WTC11 (cell line): ENCODE data around the gene GZF1. TPM values are rescaled to one million over a fixed set of nuclear protein-coding genes. Genes with fewer than 3 reads are reported as not detected.

Experiments
- ATAC-seq: fragments of 200-7000 bp; cut with Tn5 transposase; 2 replicates; pipeline ENCODE4 v1.10.0; 2021; ENCODE audit warnings: mild to moderate bottlenecking, moderate library complexity
- CTCF ChIA-PET: fragments of 300-600 bp; sonication (Branson Sonifier 250); formaldehyde crosslinking; loops from one replicate; lab custom pipeline; 2021; ENCODE audit warnings: antibody characterized with exemption; lab: Charles Lee
- POLR2A ChIA-PET: fragments of 350-600 bp; sonication (Branson Sonifier 250); formaldehyde crosslinking; loops from one replicate; lab custom pipeline; 2021; ENCODE audit warnings: antibody characterized with exemption; lab: Charles Lee
- DNase-seq: peaks from one replicate; pipeline ENCODE4 v3.0.0; 2021; ENCODE audit warnings: low spot score
- H3K27ac Mint-ChIP-seq: 2 replicates; pipeline ENCODE4 v1.8.0; 2021; ENCODE audit warnings: mixed read lengths
- H3K27me3 Mint-ChIP-seq: 2 replicates; pipeline ENCODE4 v1.8.0; 2021; ENCODE audit warnings: low read depth, mild to moderate bottlenecking, moderate library complexity, mixed read lengths
- H3K36me3 Mint-ChIP-seq: 2 replicates; pipeline ENCODE4 v1.8.0; 2021; ENCODE audit warnings: mixed read lengths
- H3K4me1 Mint-ChIP-seq: 2 replicates; pipeline ENCODE4 v1.8.0; 2022; ENCODE audit warnings: mixed read lengths
- H3K4me3 Mint-ChIP-seq: 2 replicates; pipeline ENCODE4 v1.8.0; 2021; ENCODE audit warnings: mild to moderate bottlenecking, moderate library complexity, mixed read lengths
- H3K9me3 Mint-ChIP-seq: 2 replicates; pipeline ENCODE4 v1.8.0; 2021; ENCODE audit warnings: mixed read lengths
- ARID4B ChIP-seq: sonication (generic); formaldehyde crosslinking; IDR thresholded peaks from 2 replicates; pipeline ENCODE4 v1.8.0; 2023; ENCODE audit warnings: missing genetic modification reagents, mild to moderate bottlenecking, borderline replicate concordance
- ATF6 ChIP-seq: sonication (generic); formaldehyde crosslinking; IDR thresholded peaks from 2 replicates; pipeline ENCODE4 v1.8.1; 2023; ENCODE audit warnings: mild to moderate bottlenecking, missing genetic modification reagents
- E2F4 ChIP-seq: sonication (generic); formaldehyde crosslinking; IDR thresholded peaks from 2 replicates; pipeline ENCODE4 v1.8.1; 2022; ENCODE audit warnings: low read depth, mild to moderate bottlenecking, moderate library complexity, missing genetic modification reagents, borderline replicate concordance
- GTF2I ChIP-seq: fragments of 250-450 bp; sonication (Bioruptor Pico); conservative IDR thresholded peaks from 2 replicates; pipeline ENCODE4 v1.4.0; 2021; ENCODE audit warnings: mild to moderate bottlenecking
- HMGA2 ChIP-seq: fragments of 250-450 bp; sonication (Bioruptor Pico); IDR thresholded peaks from 2 replicates; pipeline ENCODE4 v1.4.0; 2021; ENCODE audit warnings: mild to moderate bottlenecking, moderate library complexity
- JUN ChIP-seq: sonication (generic); formaldehyde crosslinking; IDR thresholded peaks from 2 replicates; pipeline ENCODE4 v1.8.0; 2023; ENCODE audit warnings: mild to moderate bottlenecking, missing genetic modification reagents
- KAT7 ChIP-seq: sonication (generic); formaldehyde crosslinking; IDR thresholded peaks from 2 replicates; pipeline ENCODE4 v1.8.1; 2023; ENCODE audit warnings: missing genetic modification reagents, mild to moderate bottlenecking, borderline replicate concordance
- MLX ChIP-seq: sonication (generic); formaldehyde crosslinking; IDR thresholded peaks from 2 replicates; pipeline ENCODE4 v1.8.1; 2023; ENCODE audit warnings: mild to moderate bottlenecking, missing genetic modification reagents, moderate library complexity
- MXD4 ChIP-seq: fragments of 250-450 bp; sonication (Bioruptor Pico); IDR thresholded peaks from 2 replicates; pipeline ENCODE4 v1.8.0; 2021; ENCODE audit warnings: mild to moderate bottlenecking, moderate library complexity, borderline replicate concordance
- RORB ChIP-seq: fragments of 250-450 bp; sonication (Bioruptor Pico); IDR thresholded peaks from 2 replicates; pipeline ENCODE4 v1.9.0; 2021; ENCODE audit warnings: mild to moderate bottlenecking
- SOX15 ChIP-seq: fragments of 250-450 bp; sonication (Bioruptor Pico); IDR thresholded peaks from 2 replicates; pipeline ENCODE4 v1.9.0; 2021; ENCODE audit warnings: mild to moderate bottlenecking
- ZMAT4 ChIP-seq: fragments of 250-450 bp; sonication (Bioruptor Pico); IDR thresholded peaks from 2 replicates; pipeline ENCODE4 v1.9.0; 2021; ENCODE audit warnings: mild to moderate bottlenecking
- ZNF317 ChIP-seq: sonication (generic); formaldehyde crosslinking; IDR thresholded peaks from 2 replicates; pipeline ENCODE4 v1.8.1; 2023; ENCODE audit warnings: low read depth, mild to moderate bottlenecking, moderate library complexity, missing genetic modification reagents, borderline replicate concordance
- ZNF423 ChIP-seq: fragments of 250-450 bp; sonication (Bioruptor Pico); IDR thresholded peaks from 2 replicates; pipeline ENCODE4 v2.1.2; 2022; ENCODE audit warnings: mild to moderate bottlenecking, moderate library complexity
- total RNA-seq: library from RNA; stranded (reverse); gene quantifications from 3 replicates; pipeline ENCODE4 v1.2.3, GENCODE V29; 2021
- TF ChIP-seq, protein P1 (sequence below): sonication (generic); formaldehyde crosslinking; conservative IDR thresholded peaks from 2 replicates; pipeline ENCODE4 v1.8.1; 2023; ENCODE audit warnings: mild to moderate bottlenecking, low read depth, missing genetic modification reagents, moderate library complexity
- TF ChIP-seq, protein P2 (sequence below): sonication (generic); formaldehyde crosslinking; IDR thresholded peaks from 2 replicates; pipeline ENCODE4 v1.8.0; 2023; ENCODE audit warnings: mild to moderate bottlenecking, missing genetic modification reagents
- TF ChIP-seq, protein P3 (sequence below): sonication (generic); formaldehyde crosslinking; IDR thresholded peaks from 2 replicates; pipeline ENCODE4 v1.8.1; 2022; ENCODE audit warnings: mild to moderate bottlenecking, missing genetic modification reagents, moderate library complexity, borderline replicate concordance

The GZF1 gene
- total RNA-seq, 1 experiment from 2014 or later: 9.5 TPM

GRCh38 chr20:23332467-23332866, 29.5 kb upstream of the GZF1 start:
- no peak overlapping the region for H3K4me3 Mint-ChIP-seq
- no peaks in the 10 kb centered on the region for H3K36me3 Mint-ChIP-seq
- H3K27me3 Mint-ChIP-seq: 0 out of 2 replicates have a peak, but pooled peaks cover 2% of the 10 kb centered on the region
- H3K27ac Mint-ChIP-seq: no peak overlapping the region
- TF ChIP-seq KAT7: no peak
- no peak for TF ChIP-seq ZNF423 (CRISPR knock-in tag)
- TF ChIP-seq ARID4B (CRISPR knock-in tag): no peak
- peaks cover 6% of the 10 kb centered on the region for H3K4me1 Mint-ChIP-seq
- H3K9me3 Mint-ChIP-seq: peaks cover 15% of the 10 kb centered on the region
- ATAC-seq (no peak), DNase-seq (no peak)
- ChIA-PET POLR2A (no interaction called here), CTCF (interaction anchor here (0.8 kb wide), 1 partner anchor 640 kb away, joined by 4 read pairs; no protein-coding TSS in a partner anchor)

DNA sequence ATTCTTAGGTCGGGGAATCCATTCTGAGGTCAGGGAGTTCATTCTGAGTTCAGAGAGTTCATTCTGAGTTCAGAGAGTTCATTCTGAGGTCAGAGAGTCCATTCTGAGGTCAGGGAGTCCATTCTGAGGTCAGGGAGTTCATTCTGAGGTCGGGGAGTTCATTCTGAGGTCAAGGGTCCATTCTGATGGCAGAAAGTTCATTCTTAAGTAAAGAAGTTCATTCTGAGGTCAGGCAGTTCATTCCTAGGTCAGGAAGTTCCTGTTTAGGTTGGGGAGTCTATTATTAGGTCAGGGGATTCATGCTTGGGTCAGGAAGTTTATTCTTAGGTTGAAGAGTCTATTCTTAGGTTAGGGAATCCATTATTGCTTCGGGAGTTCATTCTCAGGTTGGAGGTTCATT, 27.9 kb upstream of the GZF1 start:
- H3K27ac Mint-ChIP-seq: no peak overlapping the region
- peaks cover 10% of the 10 kb centered on the region for H3K4me1 Mint-ChIP-seq
- POLR2A ChIA-PET: no interaction called here
- no peak overlapping the region for H3K4me3 Mint-ChIP-seq
- H3K36me3 Mint-ChIP-seq: no peaks in the 10 kb centered on the region
- CTCF ChIA-PET: no interaction called here
- DNase-seq: no peak
- no peaks in the 10 kb centered on the region for H3K27me3 Mint-ChIP-seq
- no peak for ATAC-seq
- H3K9me3 Mint-ChIP-seq: peaks cover 15% of the 10 kb centered on the region
- TF ChIP-seq, protein P1, sequence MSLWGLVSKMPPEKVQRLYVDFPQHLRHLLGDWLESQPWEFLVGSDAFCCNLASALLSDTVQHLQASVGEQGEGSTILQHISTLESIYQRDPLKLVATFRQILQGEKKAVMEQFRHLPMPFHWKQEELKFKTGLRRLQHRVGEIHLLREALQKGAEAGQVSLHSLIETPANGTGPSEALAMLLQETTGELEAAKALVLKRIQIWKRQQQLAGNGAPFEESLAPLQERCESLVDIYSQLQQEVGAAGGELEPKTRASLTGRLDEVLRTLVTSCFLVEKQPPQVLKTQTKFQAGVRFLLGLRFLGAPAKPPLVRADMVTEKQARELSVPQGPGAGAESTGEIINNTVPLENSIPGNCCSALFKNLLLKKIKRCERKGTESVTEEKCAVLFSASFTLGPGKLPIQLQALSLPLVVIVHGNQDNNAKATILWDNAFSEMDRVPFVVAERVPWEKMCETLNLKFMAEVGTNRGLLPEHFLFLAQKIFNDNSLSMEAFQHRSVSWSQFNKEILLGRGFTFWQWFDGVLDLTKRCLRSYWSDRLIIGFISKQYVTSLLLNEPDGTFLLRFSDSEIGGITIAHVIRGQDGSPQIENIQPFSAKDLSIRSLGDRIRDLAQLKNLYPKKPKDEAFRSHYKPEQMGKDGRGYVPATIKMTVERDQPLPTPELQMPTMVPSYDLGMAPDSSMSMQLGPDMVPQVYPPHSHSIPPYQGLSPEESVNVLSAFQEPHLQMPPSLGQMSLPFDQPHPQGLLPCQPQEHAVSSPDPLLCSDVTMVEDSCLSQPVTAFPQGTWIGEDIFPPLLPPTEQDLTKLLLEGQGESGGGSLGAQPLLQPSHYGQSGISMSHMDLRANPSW (CRISPR knock-in tag): no peak
- TF ChIP-seq MLX (CRISPR knock-in tag): no peak
- no peak for TF ChIP-seq ATF6 (CRISPR knock-in tag)
- TF ChIP-seq, protein P2, sequence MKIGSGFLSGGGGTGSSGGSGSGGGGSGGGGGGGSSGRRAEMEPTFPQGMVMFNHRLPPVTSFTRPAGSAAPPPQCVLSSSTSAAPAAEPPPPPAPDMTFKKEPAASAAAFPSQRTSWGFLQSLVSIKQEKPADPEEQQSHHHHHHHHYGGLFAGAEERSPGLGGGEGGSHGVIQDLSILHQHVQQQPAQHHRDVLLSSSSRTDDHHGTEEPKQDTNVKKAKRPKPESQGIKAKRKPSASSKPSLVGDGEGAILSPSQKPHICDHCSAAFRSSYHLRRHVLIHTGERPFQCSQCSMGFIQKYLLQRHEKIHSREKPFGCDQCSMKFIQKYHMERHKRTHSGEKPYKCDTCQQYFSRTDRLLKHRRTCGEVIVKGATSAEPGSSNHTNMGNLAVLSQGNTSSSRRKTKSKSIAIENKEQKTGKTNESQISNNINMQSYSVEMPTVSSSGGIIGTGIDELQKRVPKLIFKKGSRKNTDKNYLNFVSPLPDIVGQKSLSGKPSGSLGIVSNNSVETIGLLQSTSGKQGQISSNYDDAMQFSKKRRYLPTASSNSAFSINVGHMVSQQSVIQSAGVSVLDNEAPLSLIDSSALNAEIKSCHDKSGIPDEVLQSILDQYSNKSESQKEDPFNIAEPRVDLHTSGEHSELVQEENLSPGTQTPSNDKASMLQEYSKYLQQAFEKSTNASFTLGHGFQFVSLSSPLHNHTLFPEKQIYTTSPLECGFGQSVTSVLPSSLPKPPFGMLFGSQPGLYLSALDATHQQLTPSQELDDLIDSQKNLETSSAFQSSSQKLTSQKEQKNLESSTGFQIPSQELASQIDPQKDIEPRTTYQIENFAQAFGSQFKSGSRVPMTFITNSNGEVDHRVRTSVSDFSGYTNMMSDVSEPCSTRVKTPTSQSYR (CRISPR knock-in tag): no peak
- no peak for TF ChIP-seq SOX15 (CRISPR knock-in tag)
- TF ChIP-seq E2F4: no peak
- no peak for TF ChIP-seq HMGA2
- no peak for TF ChIP-seq MXD4 (CRISPR knock-in tag)
- TF ChIP-seq ZNF317: no peak
- TF ChIP-seq RORB (CRISPR knock-in tag): no peak
- TF ChIP-seq, protein P3, sequence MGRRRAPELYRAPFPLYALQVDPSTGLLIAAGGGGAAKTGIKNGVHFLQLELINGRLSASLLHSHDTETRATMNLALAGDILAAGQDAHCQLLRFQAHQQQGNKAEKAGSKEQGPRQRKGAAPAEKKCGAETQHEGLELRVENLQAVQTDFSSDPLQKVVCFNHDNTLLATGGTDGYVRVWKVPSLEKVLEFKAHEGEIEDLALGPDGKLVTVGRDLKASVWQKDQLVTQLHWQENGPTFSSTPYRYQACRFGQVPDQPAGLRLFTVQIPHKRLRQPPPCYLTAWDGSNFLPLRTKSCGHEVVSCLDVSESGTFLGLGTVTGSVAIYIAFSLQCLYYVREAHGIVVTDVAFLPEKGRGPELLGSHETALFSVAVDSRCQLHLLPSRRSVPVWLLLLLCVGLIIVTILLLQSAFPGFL (CRISPR knock-in tag): no peak
- no peak for TF ChIP-seq GTF2I (CRISPR knock-in tag)
- no peak for TF ChIP-seq JUN
- no peak for TF ChIP-seq ZMAT4 (CRISPR knock-in tag)
